Measurements from ENCODE around the gene ACSS1. TPM values are rescaled to one million over a fixed set of nuclear protein-coding genes. Genes with fewer than 3 reads are reported as not detected.
A peak's percentile ranks its signal among the peaks of the same experiment; 100 is the strongest.

Gene ACSS1
- total and polyA plus RNA-seq, 2 donors from 2014 or later, result 30.6 to 72.3 TPM

- FAIRE-seq, result no peak
- intact Hi-C loops (cut with DNase I), result no loop called here
- peak in 2 of 5 donors; percentile 21 to 42 for DNase-seq
- H3K36me3 ChIP-seq (ENCODE audit: control insufficient read depth in 2 of 3, insufficient read depth in 3 of 3, low read length in 3 of 3), result peaks cover 0 to 69% (median 56%) of the 10 kb centered on the region in 3 donors
- peaks cover 0 to 6% (median 5%) of the 10 kb centered on the region in 3 donors for H3K4me1 ChIP-seq (ENCODE audit: control insufficient read depth in 2 of 3, insufficient read depth in 2 of 3, low read depth in 1 of 3, low read length in 3 of 3)
- no peak overlapping the region for H3K27ac ChIP-seq (ENCODE audit: low read depth in 2 of 2, low read length in 2 of 2)
- H3K9me3 ChIP-seq (ENCODE audit: control insufficient read depth in 2 of 3, insufficient read depth in 1 of 3, low read length in 3 of 3), result no peaks in the 10 kb centered on the region
- no peak overlapping the region for H3K4me3 ChIP-seq (ENCODE audit: low read length in 3 of 3)
- H3K9ac ChIP-seq (ENCODE audit: low read length in 3 of 3), result no peak overlapping the region
- no peaks in the 10 kb centered on the region for H3K27me3 ChIP-seq (ENCODE audit: control insufficient read depth, insufficient read depth, low read length)
- TF ChIP-seq CTCF (IDR thresholded peaks at IDR 0.05; ENCODE audit: borderline replicate concordance, extremely low read depth, insufficient read depth), result no peak
Observed at GRCh38 chr20:25007491-25008305, 50.2 kb downstream of the ACSS1 start.

- Histone ChIP-seq H3K27ac (ENCODE audit: low read depth in 2 of 2, low read length in 2 of 2) (no peak overlapping the region), H3K4me1 (ENCODE audit: control insufficient read depth in 2 of 3, insufficient read depth in 2 of 3, low read depth in 1 of 3, low read length in 3 of 3) (peaks cover 0 to 6% (median 5%) of the 10 kb centered on the region in 3 donors), H3K9ac (ENCODE audit: low read length in 3 of 3) (no peak overlapping the region), H3K36me3 (ENCODE audit: control insufficient read depth in 2 of 3, insufficient read depth in 3 of 3, low read length in 3 of 3) (peaks cover 0 to 59% (median 47%) of the 10 kb centered on the region in 3 donors), H3K27me3 (ENCODE audit: control insufficient read depth, insufficient read depth, low read length) (no peaks in the 10 kb centered on the region), H3K9me3 (ENCODE audit: control insufficient read depth in 2 of 3, insufficient read depth in 1 of 3, low read length in 3 of 3) (no peaks in the 10 kb centered on the region), H3K4me3 (ENCODE audit: low read length in 3 of 3) (no peak overlapping the region)
- TF ChIP-seq CTCF (IDR thresholded peaks at IDR 0.05; ENCODE audit: borderline replicate concordance, extremely low read depth, insufficient read depth), result no peak
- DNase-seq (peak in 2 of 5 donors; percentile 9 to 43), FAIRE-seq (no peak)
- intact Hi-C loops (cut with DNase I), result no loop called here
Observed at GRCh38 chr20:25006431-25007167, 51.3 kb downstream of the ACSS1 start.

- Histone ChIP-seq H3K4me3 (ENCODE audit: low read length in 3 of 3) (no peak overlapping the region), H3K27me3 (ENCODE audit: control insufficient read depth, insufficient read depth, low read length) (no peaks in the 10 kb centered on the region), H3K4me1 (ENCODE audit: control insufficient read depth in 2 of 3, insufficient read depth in 2 of 3, low read depth in 1 of 3, low read length in 3 of 3) (peaks cover 0 to 6% (median 5%) of the 10 kb centered on the region in 3 donors), H3K9me3 (ENCODE audit: control insufficient read depth in 2 of 3, insufficient read depth in 1 of 3, low read length in 3 of 3) (no peaks in the 10 kb centered on the region), H3K9ac (ENCODE audit: low read length in 3 of 3) (no peak overlapping the region), H3K36me3 (ENCODE audit: control insufficient read depth in 2 of 3, insufficient read depth in 3 of 3, low read length in 3 of 3) (peaks cover 0 to 51% (median 40%) of the 10 kb centered on the region in 3 donors), H3K27ac (ENCODE audit: low read depth in 2 of 2, low read length in 2 of 2) (no peak overlapping the region)
- intact Hi-C loops (cut with DNase I), result no loop called here
- no peak for TF ChIP-seq CTCF (IDR thresholded peaks at IDR 0.05; ENCODE audit: borderline replicate concordance, extremely low read depth, insufficient read depth)
- no peak for FAIRE-seq
- DNase-seq, result peak in 2 of 5 donors; percentile 22 to 59
Observed at GRCh38 chr20:25005661-25006060, 52.3 kb downstream of the ACSS1 start.

Data from kidney (tissue), 14 donors.